Ascending aorta (tissue), 2 donors: ENCODE measurements around the gene IKZF3. TPM values are rescaled to one million over a fixed set of nuclear protein-coding genes. Genes with fewer than 3 reads are reported as not detected.

Source experiments
- DNase-seq, 2 donors: peaks; one replicate each; pipeline ENCODE4 v3.0.0-alpha.2; 2019; ENCODE audit warnings: low spot score in 2 of 2
- H3K27ac ChIP-seq, 2 donors: fragments of 200-600 bp; sonication (generic); one replicate each; pipeline ENCODE4 v1.5.1; 2016 to 2017; ENCODE audit warnings: mild to moderate bottlenecking in 1 of 2
- H3K27me3 ChIP-seq: fragments of 200-600 bp; sonication (generic); one replicate; pipeline ENCODE4 v1.5.1; 2017
- H3K36me3 ChIP-seq, 2 donors: fragments of 200-600 bp; sonication (generic); one replicate each; pipeline ENCODE4 v1.5.1; 2016
- H3K4me1 ChIP-seq, 2 donors: fragments of 200-600 bp; sonication (generic); one replicate each; pipeline ENCODE4 v1.5.1; 2016 to 2017; ENCODE audit warnings: mild to moderate bottlenecking in 1 of 2
- H3K4me3 ChIP-seq, 2 donors: fragments of 200-600 bp; sonication (generic); one replicate each; pipeline ENCODE4 v1.5.1; 2016 to 2017; ENCODE audit warnings: mild to moderate bottlenecking in 1 of 2
- H3K9me3 ChIP-seq, 2 donors: fragments of 200-600 bp; sonication (generic); one replicate each; pipeline ENCODE4 v1.5.1; 2016
- intact Hi-C: fragments of 100-400 bp; cut with DNase I; formaldehyde crosslinking; loops from one replicate; pipeline ENCODE4 v1.15.1; 2023
- total RNA-seq: library from RNA; depleted of rRNA; stranded (reverse); fragments of >200 nt; gene quantifications from one replicate; pipeline ENCODE4 v1.1.0, GENCODE V29; 2016
- TF ChIP-seq, protein P1 (sequence below), 3 experiments: fragments of 200-600 bp in 2 of 3; fragments of 450-650 bp in 1 of 3; sonication (generic) in 2 of 3; IDR thresholded peaks; one replicate each; pipeline ENCODE4 v1.5.1; 2016 to 2019; ENCODE audit warnings: antibody characterized with exemption in 3 of 3, mild to moderate bottlenecking in 1 of 3, moderate library complexity in 1 of 3

The IKZF3 gene
- total RNA-seq, 1 donor from 2014 or later = 1.5 TPM

DNA sequence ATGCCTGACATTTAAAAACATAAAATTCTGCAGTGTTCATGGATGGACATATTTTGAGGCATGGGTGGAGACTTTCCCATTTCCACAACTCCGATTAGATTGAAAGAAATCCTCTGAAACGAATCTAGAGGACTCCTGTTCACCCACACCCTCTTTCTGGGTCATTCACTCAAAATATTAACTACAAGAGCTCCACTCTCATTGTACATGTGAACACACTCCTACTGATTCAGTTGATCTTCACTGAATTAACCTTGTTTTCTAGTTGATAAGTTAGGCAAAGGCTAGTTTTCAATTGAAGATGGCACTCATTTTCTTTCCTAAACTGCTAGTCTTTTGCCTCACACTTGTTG is 82.3 kb downstream of the IKZF3 start:
- no peaks in the 10 kb centered on the region for H3K9me3 ChIP-seq
- H3K4me1 ChIP-seq = no peaks in the 10 kb centered on the region
- no peaks in the 10 kb centered on the region for H3K27me3 ChIP-seq
- H3K36me3 ChIP-seq = no peaks in the 10 kb centered on the region
- intact Hi-C loops = no loop called here
- no peak for DNase-seq
- TF ChIP-seq, protein P1, sequence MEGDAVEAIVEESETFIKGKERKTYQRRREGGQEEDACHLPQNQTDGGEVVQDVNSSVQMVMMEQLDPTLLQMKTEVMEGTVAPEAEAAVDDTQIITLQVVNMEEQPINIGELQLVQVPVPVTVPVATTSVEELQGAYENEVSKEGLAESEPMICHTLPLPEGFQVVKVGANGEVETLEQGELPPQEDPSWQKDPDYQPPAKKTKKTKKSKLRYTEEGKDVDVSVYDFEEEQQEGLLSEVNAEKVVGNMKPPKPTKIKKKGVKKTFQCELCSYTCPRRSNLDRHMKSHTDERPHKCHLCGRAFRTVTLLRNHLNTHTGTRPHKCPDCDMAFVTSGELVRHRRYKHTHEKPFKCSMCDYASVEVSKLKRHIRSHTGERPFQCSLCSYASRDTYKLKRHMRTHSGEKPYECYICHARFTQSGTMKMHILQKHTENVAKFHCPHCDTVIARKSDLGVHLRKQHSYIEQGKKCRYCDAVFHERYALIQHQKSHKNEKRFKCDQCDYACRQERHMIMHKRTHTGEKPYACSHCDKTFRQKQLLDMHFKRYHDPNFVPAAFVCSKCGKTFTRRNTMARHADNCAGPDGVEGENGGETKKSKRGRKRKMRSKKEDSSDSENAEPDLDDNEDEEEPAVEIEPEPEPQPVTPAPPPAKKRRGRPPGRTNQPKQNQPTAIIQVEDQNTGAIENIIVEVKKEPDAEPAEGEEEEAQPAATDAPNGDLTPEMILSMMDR (IDR thresholded peaks at IDR 0.05) = no peak
- no peak overlapping the region for H3K4me3 ChIP-seq
- no peak overlapping the region for H3K27ac ChIP-seq

DNA sequence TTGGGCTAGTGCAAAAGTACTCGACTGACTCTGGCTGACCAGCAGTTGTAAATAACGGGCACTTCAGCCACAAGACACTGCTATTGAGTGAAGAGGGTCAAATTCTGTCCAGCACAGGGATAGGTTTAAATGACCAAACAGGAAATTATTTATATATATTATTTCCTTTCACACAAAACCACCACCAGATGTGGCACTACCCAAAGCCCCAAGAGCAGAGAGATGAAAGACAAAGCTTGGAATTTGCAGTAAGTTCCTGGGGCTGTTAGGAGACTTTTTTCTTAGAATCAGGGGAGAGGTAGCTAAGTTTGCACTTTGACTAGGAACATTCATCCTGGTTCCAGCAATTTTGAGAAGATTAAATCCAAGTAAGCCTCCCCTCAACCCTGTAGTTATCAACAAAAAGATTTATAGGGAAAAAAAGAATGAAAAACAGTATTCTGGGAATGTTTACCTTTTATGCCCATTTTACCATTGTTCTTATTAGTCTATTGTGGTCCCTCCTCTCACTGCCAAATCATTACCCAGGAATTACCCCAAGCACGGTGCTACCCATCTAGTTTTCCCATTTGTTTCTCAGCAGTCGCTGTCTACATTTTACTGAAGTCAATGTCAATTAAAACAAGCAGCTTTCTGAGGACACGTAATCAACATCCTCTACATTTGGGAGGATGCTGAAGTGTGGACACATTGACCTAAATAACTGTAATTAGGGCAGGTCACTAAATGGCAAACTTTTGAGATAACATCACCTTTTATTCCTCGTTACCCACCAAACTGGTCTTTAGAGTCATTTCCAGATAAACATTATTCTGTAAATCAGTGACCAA is 82.9 kb downstream of the IKZF3 start:
- TF ChIP-seq, protein P1 (IDR thresholded peaks at IDR 0.05) = no peak

DNA sequence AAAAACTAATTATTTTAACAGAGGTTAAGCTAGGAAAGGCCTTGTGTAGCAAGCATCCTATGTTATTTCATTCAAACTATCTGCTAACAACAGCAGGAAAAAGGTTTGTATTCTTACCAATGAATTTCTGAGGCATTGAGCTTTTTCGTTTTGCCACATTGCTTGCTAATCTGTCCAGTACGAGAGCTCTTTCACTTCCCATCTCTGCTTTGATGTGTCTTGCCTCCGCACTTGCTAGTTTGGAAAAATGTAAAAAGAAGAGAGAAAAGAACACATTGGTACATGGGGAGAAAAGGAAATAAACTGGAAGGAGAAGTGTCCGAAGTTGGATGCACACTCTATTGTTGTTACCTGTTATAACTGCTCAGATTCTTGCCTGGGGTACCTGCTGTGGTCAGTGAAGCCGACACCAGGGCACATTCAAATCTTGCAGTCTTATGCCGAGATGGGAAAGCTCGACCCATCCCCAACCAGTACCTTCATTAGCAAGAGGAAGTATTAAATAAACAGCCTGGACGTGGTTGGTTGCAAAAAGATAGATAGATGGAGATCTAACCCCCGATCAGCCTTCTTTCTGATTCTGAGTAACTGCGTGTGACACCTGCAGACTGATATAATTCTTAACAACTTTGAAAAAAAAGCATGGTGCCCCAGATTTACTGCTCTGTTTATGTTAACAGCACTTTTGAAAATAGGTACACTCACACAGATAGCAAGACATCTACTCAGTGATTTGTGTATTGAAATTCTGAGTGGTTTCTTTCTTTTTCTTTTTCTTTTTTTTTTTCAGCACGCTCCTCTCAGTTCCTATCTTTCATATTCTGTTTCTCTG is 86.4 kb downstream of the IKZF3 start:
- TF ChIP-seq, protein P1 (IDR thresholded peaks at IDR 0.05) = no peak
- Histone ChIP-seq H3K4me3 (no peak overlapping the region), H3K4me1 (no peaks in the 10 kb centered on the region), H3K27ac (no peak overlapping the region), H3K36me3 (no peaks in the 10 kb centered on the region), H3K9me3 (no peaks in the 10 kb centered on the region), H3K27me3 (no peaks in the 10 kb centered on the region)
- intact Hi-C loops = no loop called here
- DNase-seq = no peak

More for the DNA sequence above, 82.9 kb downstream of the IKZF3 start:
- no peaks in the 10 kb centered on the region for H3K27me3 ChIP-seq
- DNase-seq = no peak
- H3K4me3 ChIP-seq = no peak overlapping the region
- no peaks in the 10 kb centered on the region for H3K4me1 ChIP-seq
- intact Hi-C loops = no loop called here
- H3K27ac ChIP-seq = no peak overlapping the region
- no peaks in the 10 kb centered on the region for H3K9me3 ChIP-seq
- no peaks in the 10 kb centered on the region for H3K36me3 ChIP-seq

DNA sequence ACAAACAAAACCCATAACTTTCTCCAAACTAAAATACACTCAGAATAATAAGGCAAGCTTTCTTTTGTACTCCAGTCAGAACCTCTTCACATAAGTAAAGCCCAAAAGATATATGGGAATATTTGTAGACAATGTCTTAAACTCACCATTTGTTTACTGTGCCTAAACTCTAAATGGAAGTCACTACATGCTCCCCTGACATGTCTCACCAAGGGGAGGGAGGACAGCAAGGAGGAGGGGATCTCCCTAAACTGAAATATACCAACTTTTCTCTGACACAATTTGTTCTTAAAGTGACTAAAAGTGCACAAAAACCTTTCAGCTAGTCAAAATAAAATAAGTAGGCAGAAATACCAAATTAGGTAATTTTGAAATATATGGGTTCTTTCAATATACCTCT is 87.9 kb downstream of the IKZF3 start:
- H3K9me3 ChIP-seq = no peaks in the 10 kb centered on the region
- no peaks in the 10 kb centered on the region for H3K36me3 ChIP-seq
- H3K27me3 ChIP-seq = no peaks in the 10 kb centered on the region
- no peaks in the 10 kb centered on the region for H3K4me1 ChIP-seq
- TF ChIP-seq, protein P1 (IDR thresholded peaks at IDR 0.05) = no peak
- no peak overlapping the region for H3K4me3 ChIP-seq
- no peak overlapping the region for H3K27ac ChIP-seq
- DNase-seq = no peak
- intact Hi-C loops = no loop called here

DNA sequence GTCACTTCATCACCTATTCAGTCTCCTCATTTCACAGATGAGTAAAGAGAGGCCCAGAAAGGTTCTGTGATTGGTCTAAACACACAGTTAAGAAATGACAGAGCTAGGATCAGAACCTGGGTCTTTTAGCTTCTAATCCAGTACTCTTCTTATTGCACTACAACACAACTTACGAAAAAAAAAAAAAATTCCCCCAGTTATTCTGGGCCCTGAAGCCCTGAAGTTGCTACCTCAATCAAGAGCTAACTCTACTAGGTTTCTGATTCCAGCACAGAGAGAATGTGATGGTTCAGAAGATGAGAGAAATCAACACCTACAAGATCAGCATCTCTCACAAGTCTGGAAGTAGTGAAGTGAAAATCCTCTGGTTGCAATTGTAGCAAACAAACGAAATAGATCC is 89.1 kb downstream of the IKZF3 start:
- no peak overlapping the region for H3K27ac ChIP-seq
- no peak overlapping the region for H3K4me3 ChIP-seq
- no peaks in the 10 kb centered on the region for H3K9me3 ChIP-seq
- H3K27me3 ChIP-seq = no peaks in the 10 kb centered on the region
- DNase-seq = no peak
- intact Hi-C loops = no loop called here
- no peaks in the 10 kb centered on the region for H3K4me1 ChIP-seq
- H3K36me3 ChIP-seq = no peaks in the 10 kb centered on the region
- TF ChIP-seq, protein P1 (IDR thresholded peaks at IDR 0.05) = no peak
